ENCODE data around the gene EXOC1L.
"Not testable (repeated sequence)": the region's sequence is repeated elsewhere in the genome, so short reads cannot be mapped to it uniquely, and the experiment has no call there.

The EXOC1L gene

GRCh38 chr4:55838952-55839351, 19.4 kb downstream of the EXOC1L start:
- FAIRE-seq = no peak

- no peak for FAIRE-seq
Measured at GRCh38 chr4:55840956-55841355, 21.4 kb downstream of the EXOC1L start.

GRCh38 chr4:55841373-55842239, 22.0 kb downstream of the EXOC1L start:
- FAIRE-seq = not testable (repeated sequence)

- FAIRE-seq = not testable (repeated sequence)
Measured at GRCh38 chr4:55842312-55842711, 22.7 kb downstream of the EXOC1L start.

GRCh38 chr4:55849724-55850123, 30.1 kb downstream of the EXOC1L start:
- FAIRE-seq = no peak

- no peak for FAIRE-seq
Measured at GRCh38 chr4:55851885-55852284, 32.3 kb downstream of the EXOC1L start.

GRCh38 chr4:55853484-55854046, 34.0 kb downstream of the EXOC1L start, which contains the start of gene EXOC1:
EXOC1 (plus strand) TSS chr4:55853648; CDS start chr4:55858324, 4,676 bp downstream.
- peak; percentile 47 for FAIRE-seq

- FAIRE-seq = no peak
Measured at GRCh38 chr4:55854129-55854528, 34.5 kb downstream of the EXOC1L start.

- no peak for FAIRE-seq
Measured at GRCh38 chr4:55857586-55857985, 38.0 kb downstream of the EXOC1L start.

GRCh38 chr4:55859711-55860110, 40.1 kb downstream of the EXOC1L start:
- peak; percentile 64 for FAIRE-seq

- FAIRE-seq = no peak
Measured at GRCh38 chr4:55864577-55865223, 45.1 kb downstream of the EXOC1L start.

- no peak for FAIRE-seq
Measured at GRCh38 chr4:55865228-55865806, 45.7 kb downstream of the EXOC1L start.

GRCh38 chr4:55866290-55866907, 46.8 kb downstream of the EXOC1L start:
- peak; percentile 82 for FAIRE-seq

- peak; percentile 78 for FAIRE-seq
Measured at GRCh38 chr4:55866973-55867574, 47.5 kb downstream of the EXOC1L start.

- FAIRE-seq = no peak
Measured at GRCh38 chr4:55868581-55869090, 49.0 kb downstream of the EXOC1L start.

GRCh38 chr4:55871299-55871800, 51.8 kb downstream of the EXOC1L start:
- FAIRE-seq = no peak

GRCh38 chr4:55874831-55875230, 55.2 kb downstream of the EXOC1L start:
- FAIRE-seq = peak; percentile 76

- FAIRE-seq = no peak
Measured at GRCh38 chr4:55876387-55876786, 56.8 kb downstream of the EXOC1L start.

- no peak for FAIRE-seq
Measured at GRCh38 chr4:55879224-55879623, 59.6 kb downstream of the EXOC1L start.

- FAIRE-seq = no peak
Measured at GRCh38 chr4:55880652-55881280, 61.2 kb downstream of the EXOC1L start.

GRCh38 chr4:55884093-55884850, 64.7 kb downstream of the EXOC1L start:
- no peak for FAIRE-seq
